Measurements from ENCODE around the gene PTS. TPM values are rescaled to one million over a fixed set of nuclear protein-coding genes. Genes with fewer than 3 reads are reported as not detected.

Gene PTS
- 41.6 TPM for polyA plus RNA-seq (2013, experiment 1 of 2)
- 43.7 TPM for polyA plus RNA-seq (2013, experiment 2 of 2)

DNA sequence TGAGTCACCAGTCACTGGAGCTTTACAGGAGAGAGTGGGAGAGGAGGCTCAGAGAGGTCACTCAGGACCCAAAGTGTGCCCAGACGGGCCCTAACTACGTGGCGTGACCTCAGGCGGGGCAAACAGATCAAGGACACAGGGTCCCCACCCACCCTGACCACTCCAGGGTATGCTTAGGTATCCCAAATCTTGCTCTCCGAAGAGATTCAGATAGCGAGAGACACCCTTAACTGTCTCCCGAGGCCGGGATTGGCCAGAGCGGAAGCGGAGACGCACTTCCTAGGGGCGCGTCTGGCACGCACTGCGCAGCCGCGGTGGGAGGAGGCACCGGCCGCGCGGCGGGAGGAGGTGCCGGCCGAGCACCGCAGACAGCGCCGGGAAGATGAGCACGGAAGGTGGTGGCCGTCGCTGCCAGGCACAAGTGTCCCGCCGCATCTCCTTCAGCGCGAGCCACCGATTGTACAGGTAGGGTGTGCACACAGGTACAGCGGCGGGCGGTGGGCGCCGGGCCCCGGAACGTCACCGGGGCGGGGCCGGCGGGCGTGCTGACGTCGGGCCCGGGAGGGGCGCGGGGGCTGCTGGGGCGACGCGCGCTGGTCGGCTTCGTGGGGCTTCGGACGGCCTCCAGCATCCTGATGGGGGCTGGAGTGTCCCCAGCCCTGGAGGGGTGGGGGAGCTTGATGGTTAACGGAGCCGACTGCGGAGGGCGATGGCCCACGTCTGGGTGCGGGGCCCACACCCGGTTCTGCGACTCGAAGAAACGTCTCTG lies at the start of gene PTS:
Gene PTS (plus strand): TSS at position 367 of the 769 bp plus-strand sequence. CDS start 16 bp downstream, at position 383.
- H3K14ac ChIP-seq (ENCODE audit: low read length) = peak within 1 kb of the TSS; percentile 56
- peaks cover 4 to 8% of the 10 kb centered on the region in 2 donors for H3K4me1 ChIP-seq (ENCODE audit: control insufficient read depth in 2 of 2, insufficient read depth in 1 of 2, low read depth in 1 of 2, low read length in 2 of 2)
- no peak within 1 kb of the TSS for H2BK120ac ChIP-seq (ENCODE audit: low read depth, low read length)
- H2BK12ac ChIP-seq (ENCODE audit: low read length) = no peak within 1 kb of the TSS
- no peak within 1 kb of the TSS for H2AK5ac ChIP-seq (ENCODE audit: low read depth, low read length)
- peak within 1 kb of the TSS; percentile 99 for H3K18ac ChIP-seq (ENCODE audit: low read length)
- H4K8ac ChIP-seq (ENCODE audit: low read depth, low read length) = no peak within 1 kb of the TSS
- H3K4ac ChIP-seq (ENCODE audit: low read length) = no peak within 1 kb of the TSS
- no peak within 1 kb of the TSS for H2BK15ac ChIP-seq (ENCODE audit: low read length)
- H3K4me2 ChIP-seq (ENCODE audit: insufficient read depth, low read length, poor library complexity, severe bottlenecking) = peak within 1 kb of the TSS; percentile 72
- peak within 1 kb of the TSS; percentile 76 for H3K23ac ChIP-seq (ENCODE audit: low read depth, low read length, poor library complexity)
- peaks cover 0 to 8% (median 0%) of the 10 kb centered on the region in 3 experiments for H3K27me3 ChIP-seq (ENCODE audit: control insufficient read depth in 3 of 3, insufficient read depth in 3 of 3, low read depth in 1 of 3, low read length in 3 of 3)
- H3K36me3 ChIP-seq (replicated peaks in 1 of 2; ENCODE audit: control insufficient read depth in 2 of 2, insufficient read depth in 2 of 2, low read length in 2 of 2) = peaks cover 5 to 27% of the 10 kb centered on the region in 2 donors
- H3K27ac ChIP-seq (replicated peaks; ENCODE audit: low read length) = peak within 1 kb of the TSS; percentile 71
- peak within 1 kb of the TSS; percentile 99 for H3K9ac ChIP-seq (ENCODE audit: low read depth, low read length, poor library complexity)
- H3K4me3 ChIP-seq (ENCODE audit: low read length in 2 of 2) = peak within 1 kb of the TSS; percentile 94 to 95
- no peak within 1 kb of the TSS for H4K91ac ChIP-seq (ENCODE audit: low read depth, low read length, poor library complexity)
- H2AFZ ChIP-seq (ENCODE audit: low read length) = peak within 1 kb of the TSS; percentile 100
- DNase-seq (ENCODE audit: low spot score) = peak; percentile 74
- WGBS, 2 donors (ENCODE audit: extremely low coverage in 2 of 2, insufficient read length in 2 of 2, insufficient replicate concordance in 1 of 2) = no CpG with 5 or more reads among the region's 70 CpGs
- peak within 1 kb of the TSS; percentile 40 for H2BK5ac ChIP-seq (ENCODE audit: low read length)
- no peaks in the 10 kb centered on the region for H3K9me3 ChIP-seq (replicated peaks in 1 of 2; ENCODE audit: control insufficient read depth in 2 of 2, insufficient read depth in 1 of 2, low read depth in 1 of 2, low read length in 2 of 2)
- no peaks in the 10 kb centered on the region for H3K79me1 ChIP-seq (ENCODE audit: low read depth, low read length)

GRCh38 chr11:112177589-112177988 lies 48.6 kb upstream of the PTS start:
- Histone ChIP-seq H3K14ac (ENCODE audit: low read length) (no peak overlapping the region), H3K23ac (ENCODE audit: low read depth, low read length, poor library complexity) (no peak overlapping the region), H4K91ac (ENCODE audit: low read depth, low read length, poor library complexity) (no peak overlapping the region), H2BK5ac (ENCODE audit: low read length) (no peak overlapping the region), H3K36me3 (replicated peaks in 1 of 2; ENCODE audit: control insufficient read depth in 2 of 2, insufficient read depth in 2 of 2, low read length in 2 of 2) (no peaks in the 10 kb centered on the region), H2BK12ac (ENCODE audit: low read length) (no peak overlapping the region), H2BK120ac (ENCODE audit: low read depth, low read length) (no peak overlapping the region), H3K27me3 (ENCODE audit: control insufficient read depth in 3 of 3, insufficient read depth in 3 of 3, low read depth in 1 of 3, low read length in 3 of 3) (peaks cover 0 to 9% (median 0%) of the 10 kb centered on the region in 3 experiments), H3K79me1 (ENCODE audit: low read depth, low read length) (no peaks in the 10 kb centered on the region), H3K4me2 (ENCODE audit: insufficient read depth, low read length, poor library complexity, severe bottlenecking) (no peak overlapping the region), H3K4ac (ENCODE audit: low read length) (no peak overlapping the region), H4K8ac (ENCODE audit: low read depth, low read length) (no peak overlapping the region), H2BK15ac (ENCODE audit: low read length) (no peak overlapping the region), H3K4me3 (ENCODE audit: low read length in 2 of 2) (no peak overlapping the region), H2AK5ac (ENCODE audit: low read depth, low read length) (no peak overlapping the region), H2AFZ (ENCODE audit: low read length) (no peak overlapping the region), H3K4me1 (ENCODE audit: control insufficient read depth in 2 of 2, insufficient read depth in 1 of 2, low read depth in 1 of 2, low read length in 2 of 2) (peaks cover 3 to 4% of the 10 kb centered on the region in 2 donors), H3K9ac (ENCODE audit: low read depth, low read length, poor library complexity) (no peak overlapping the region), H3K18ac (ENCODE audit: low read length) (no peak overlapping the region), H3K9me3 (replicated peaks in 1 of 2; ENCODE audit: control insufficient read depth in 2 of 2, insufficient read depth in 1 of 2, low read depth in 1 of 2, low read length in 2 of 2) (no peaks in the 10 kb centered on the region), H3K27ac (replicated peaks; ENCODE audit: low read length) (no peak overlapping the region)
- no peak for DNase-seq (ENCODE audit: low spot score)
- no CpG with 5 or more reads among the region's 4 CpGs for WGBS, 2 donors (ENCODE audit: extremely low coverage in 2 of 2, insufficient read length in 2 of 2, insufficient replicate concordance in 1 of 2)

GRCh38 chr11:112178428-112178827 lies 47.8 kb upstream of the PTS start:
- Histone ChIP-seq H3K27ac (replicated peaks; ENCODE audit: low read length) (no peak overlapping the region), H3K36me3 (replicated peaks in 1 of 2; ENCODE audit: control insufficient read depth in 2 of 2, insufficient read depth in 2 of 2, low read length in 2 of 2) (no peaks in the 10 kb centered on the region), H3K9ac (ENCODE audit: low read depth, low read length, poor library complexity) (no peak overlapping the region), H2BK12ac (ENCODE audit: low read length) (no peak overlapping the region), H3K18ac (ENCODE audit: low read length) (no peak overlapping the region), H2AFZ (ENCODE audit: low read length) (no peak overlapping the region), H3K4me3 (ENCODE audit: low read length in 2 of 2) (no peak overlapping the region), H3K79me1 (ENCODE audit: low read depth, low read length) (no peaks in the 10 kb centered on the region), H3K23ac (ENCODE audit: low read depth, low read length, poor library complexity) (no peak overlapping the region), H4K8ac (ENCODE audit: low read depth, low read length) (no peak overlapping the region), H3K4me1 (ENCODE audit: control insufficient read depth in 2 of 2, insufficient read depth in 1 of 2, low read depth in 1 of 2, low read length in 2 of 2) (peaks cover 3 to 4% of the 10 kb centered on the region in 2 donors), H3K14ac (ENCODE audit: low read length) (no peak overlapping the region), H3K9me3 (replicated peaks in 1 of 2; ENCODE audit: control insufficient read depth in 2 of 2, insufficient read depth in 1 of 2, low read depth in 1 of 2, low read length in 2 of 2) (no peaks in the 10 kb centered on the region), H2AK5ac (ENCODE audit: low read depth, low read length) (no peak overlapping the region), H2BK5ac (ENCODE audit: low read length) (no peak overlapping the region), H2BK120ac (ENCODE audit: low read depth, low read length) (no peak overlapping the region), H2BK15ac (ENCODE audit: low read length) (no peak overlapping the region), H3K27me3 (ENCODE audit: control insufficient read depth in 3 of 3, insufficient read depth in 3 of 3, low read depth in 1 of 3, low read length in 3 of 3) (peaks cover 0 to 9% (median 0%) of the 10 kb centered on the region in 3 experiments), H3K4me2 (ENCODE audit: insufficient read depth, low read length, poor library complexity, severe bottlenecking) (no peak overlapping the region), H4K91ac (ENCODE audit: low read depth, low read length, poor library complexity) (no peak overlapping the region), H3K4ac (ENCODE audit: low read length) (no peak overlapping the region)
- WGBS, 2 donors (ENCODE audit: extremely low coverage in 2 of 2, insufficient read length in 2 of 2, insufficient replicate concordance in 1 of 2) = no CpG with 5 or more reads among the region's 1 CpG
- no peak for DNase-seq (ENCODE audit: low spot score)

DNA sequence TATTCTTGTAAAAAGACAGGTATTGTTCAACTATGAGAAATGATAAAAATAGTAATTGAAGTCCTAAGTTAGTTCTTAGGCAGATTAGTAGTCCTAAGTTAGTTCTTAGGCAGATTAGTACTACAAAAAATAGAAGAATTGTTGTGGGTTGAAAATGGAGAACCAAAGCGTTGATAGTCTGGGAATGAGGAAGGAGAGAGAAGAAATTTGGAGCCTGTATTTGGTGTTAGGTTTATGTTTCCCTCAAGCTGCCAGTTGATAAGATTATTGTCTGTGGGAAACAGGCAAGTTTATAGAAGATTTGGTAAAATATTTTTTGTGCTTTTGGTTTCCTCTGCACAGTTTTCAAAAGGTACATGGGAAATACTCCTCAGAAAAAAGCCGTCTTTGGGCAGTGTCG lies 47.3 kb upstream of the PTS start:
- Histone ChIP-seq H3K14ac (ENCODE audit: low read length) (no peak overlapping the region), H3K27ac (replicated peaks; ENCODE audit: low read length) (no peak overlapping the region), H3K27me3 (ENCODE audit: control insufficient read depth in 3 of 3, insufficient read depth in 3 of 3, low read depth in 1 of 3, low read length in 3 of 3) (peaks cover 0 to 9% (median 0%) of the 10 kb centered on the region in 3 experiments), H4K8ac (ENCODE audit: low read depth, low read length) (no peak overlapping the region), H2AFZ (ENCODE audit: low read length) (no peak overlapping the region), H2AK5ac (ENCODE audit: low read depth, low read length) (no peak overlapping the region), H3K18ac (ENCODE audit: low read length) (no peak overlapping the region), H2BK15ac (ENCODE audit: low read length) (no peak overlapping the region), H4K91ac (ENCODE audit: low read depth, low read length, poor library complexity) (no peak overlapping the region), H3K36me3 (replicated peaks in 1 of 2; ENCODE audit: control insufficient read depth in 2 of 2, insufficient read depth in 2 of 2, low read length in 2 of 2) (no peaks in the 10 kb centered on the region), H3K23ac (ENCODE audit: low read depth, low read length, poor library complexity) (no peak overlapping the region), H2BK5ac (ENCODE audit: low read length) (no peak overlapping the region), H2BK120ac (ENCODE audit: low read depth, low read length) (no peak overlapping the region), H3K4ac (ENCODE audit: low read length) (no peak overlapping the region), H3K4me2 (ENCODE audit: insufficient read depth, low read length, poor library complexity, severe bottlenecking) (no peak overlapping the region), H3K9me3 (replicated peaks in 1 of 2; ENCODE audit: control insufficient read depth in 2 of 2, insufficient read depth in 1 of 2, low read depth in 1 of 2, low read length in 2 of 2) (no peaks in the 10 kb centered on the region), H3K79me1 (ENCODE audit: low read depth, low read length) (no peaks in the 10 kb centered on the region), H3K4me3 (ENCODE audit: low read length in 2 of 2) (no peak overlapping the region), H3K9ac (ENCODE audit: low read depth, low read length, poor library complexity) (no peak overlapping the region), H2BK12ac (ENCODE audit: low read length) (no peak overlapping the region), H3K4me1 (ENCODE audit: control insufficient read depth in 2 of 2, insufficient read depth in 1 of 2, low read depth in 1 of 2, low read length in 2 of 2) (peaks cover 3 to 4% of the 10 kb centered on the region in 2 donors)
- no peak for DNase-seq (ENCODE audit: low spot score)
- 100% methylated on average over 1 of the region's 3 CpGs; no CpG with 5 or more reads in 1 of the 2 donors for WGBS, 2 donors (ENCODE audit: extremely low coverage in 2 of 2, insufficient read length in 2 of 2, insufficient replicate concordance in 1 of 2)

Data from neuronal stem cell (in vitro differentiated cells).